KMS-11 (cell line): ENCODE results near the gene LEPROT.
"Not testable (repeated sequence)": the region's sequence is repeated elsewhere in the genome, so short reads cannot be mapped to it uniquely, and the experiment has no call there.

Experiments
- H2AFZ ChIP-seq: fragments of 200-600 bp; sonication (generic); 2 replicates; pipeline ENCODE4 v1.6.1; 2016; ENCODE audit warnings: antibody characterized with exemption, mixed run types, low read depth
- H3K27ac ChIP-seq: fragments of 200-600 bp; sonication (generic); 2 replicates; pipeline ENCODE4 v1.6.1; 2016; ENCODE audit warnings: mild to moderate bottlenecking, mixed run types
- H3K27me3 ChIP-seq: fragments of 200-600 bp; sonication (generic); 2 replicates; pipeline ENCODE4 v1.6.1; 2017; ENCODE audit warnings: mild to moderate bottlenecking, low read depth, mixed run types, moderate library complexity; ENCODE audit not compliant: insufficient read depth
- H3K36me3 ChIP-seq: fragments of 200-600 bp; sonication (generic); 2 replicates; pipeline ENCODE4 v1.6.1; 2017; ENCODE audit warnings: mild to moderate bottlenecking, mixed run types; ENCODE audit not compliant: insufficient read depth
- H3K4me1 ChIP-seq: fragments of 200-600 bp; sonication (generic); 2 replicates; pipeline ENCODE4 v1.6.1; 2016; ENCODE audit warnings: mild to moderate bottlenecking, low read depth, mixed run types; ENCODE audit not compliant: poor library complexity, severe bottlenecking
- H3K4me2 ChIP-seq: fragments of 200-600 bp; sonication (generic); 2 replicates; pipeline ENCODE4 v1.7.0; 2016; ENCODE audit warnings: mild to moderate bottlenecking, mixed run types
- H3K4me3 ChIP-seq: fragments of 200-600 bp; sonication (generic); IDR thresholded peaks from 2 replicates; pipeline ENCODE4 v1.6.1; 2017; ENCODE audit warnings: low read depth, low read length, mixed read lengths; ENCODE audit not compliant: insufficient read depth
- H3K79me2 ChIP-seq: fragments of 200-600 bp; sonication (generic); 2 replicates; pipeline ENCODE4 v1.6.1; 2016; ENCODE audit warnings: low read depth, mixed run types; ENCODE audit not compliant: insufficient read depth
- H3K9ac ChIP-seq: fragments of 200-600 bp; sonication (generic); 2 replicates; pipeline ENCODE4 v1.6.1; 2016; ENCODE audit warnings: mild to moderate bottlenecking, mixed run types
- H4K20me1 ChIP-seq: fragments of 200-600 bp; sonication (generic); 2 replicates; pipeline ENCODE4 v1.6.1; 2016; ENCODE audit warnings: mild to moderate bottlenecking, mixed run types; ENCODE audit not compliant: insufficient read depth
- TF ChIP-seq, protein P1 (sequence below): fragments of 200-600 bp; sonication (generic); conservative IDR thresholded peaks from 2 replicates; pipeline ENCODE4 v1.6.1; 2017; ENCODE audit warnings: low read depth, mild to moderate bottlenecking, antibody characterized with exemption, low read length, moderate library complexity, mixed read lengths

The LEPROT gene

DNA sequence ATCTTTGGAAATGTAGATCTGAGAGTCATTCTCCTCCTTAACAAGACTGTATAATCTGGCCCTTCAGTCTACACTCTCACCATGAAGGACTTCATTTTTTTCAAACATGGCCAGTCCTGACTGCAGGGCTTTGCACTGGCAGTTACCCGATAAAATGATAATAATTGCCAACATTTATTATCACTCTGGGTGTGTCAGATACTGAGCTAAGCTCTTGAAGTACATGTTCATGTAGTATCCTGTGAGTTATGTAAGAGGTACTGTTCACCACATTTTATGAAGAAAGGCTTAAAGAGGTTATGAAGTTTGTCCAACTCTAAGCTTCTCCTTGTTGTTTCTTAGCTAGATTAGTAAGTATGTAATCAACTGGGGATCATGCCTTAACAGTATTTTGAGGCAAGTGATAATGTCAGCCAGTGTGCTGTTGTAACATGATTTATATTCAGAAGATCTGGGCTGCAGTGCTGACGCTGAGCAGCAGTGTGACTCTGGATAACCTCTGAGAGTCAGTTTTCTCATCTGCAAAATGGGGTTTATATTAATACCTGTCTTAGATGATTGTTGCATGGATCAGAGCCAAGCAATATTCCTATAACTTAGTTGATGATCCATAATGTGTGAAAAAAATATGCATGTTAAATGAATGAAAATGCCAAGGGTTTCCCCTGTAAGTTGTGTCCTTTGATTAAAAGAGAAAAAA is 42.1 kb upstream of the LEPROT start:
- Histone ChIP-seq H2AFZ (no peak overlapping the region), H3K4me1 (no peaks in the 10 kb centered on the region), H3K36me3 (no peaks in the 10 kb centered on the region), H3K4me2 (no peak overlapping the region), H4K20me1 (no peaks in the 10 kb centered on the region), H3K4me3 (no peak overlapping the region), H3K79me2 (no peaks in the 10 kb centered on the region), H3K27ac (no peak overlapping the region), H3K9ac (no peak overlapping the region), H3K27me3 (no peaks in the 10 kb centered on the region)
- TF ChIP-seq, protein P1, sequence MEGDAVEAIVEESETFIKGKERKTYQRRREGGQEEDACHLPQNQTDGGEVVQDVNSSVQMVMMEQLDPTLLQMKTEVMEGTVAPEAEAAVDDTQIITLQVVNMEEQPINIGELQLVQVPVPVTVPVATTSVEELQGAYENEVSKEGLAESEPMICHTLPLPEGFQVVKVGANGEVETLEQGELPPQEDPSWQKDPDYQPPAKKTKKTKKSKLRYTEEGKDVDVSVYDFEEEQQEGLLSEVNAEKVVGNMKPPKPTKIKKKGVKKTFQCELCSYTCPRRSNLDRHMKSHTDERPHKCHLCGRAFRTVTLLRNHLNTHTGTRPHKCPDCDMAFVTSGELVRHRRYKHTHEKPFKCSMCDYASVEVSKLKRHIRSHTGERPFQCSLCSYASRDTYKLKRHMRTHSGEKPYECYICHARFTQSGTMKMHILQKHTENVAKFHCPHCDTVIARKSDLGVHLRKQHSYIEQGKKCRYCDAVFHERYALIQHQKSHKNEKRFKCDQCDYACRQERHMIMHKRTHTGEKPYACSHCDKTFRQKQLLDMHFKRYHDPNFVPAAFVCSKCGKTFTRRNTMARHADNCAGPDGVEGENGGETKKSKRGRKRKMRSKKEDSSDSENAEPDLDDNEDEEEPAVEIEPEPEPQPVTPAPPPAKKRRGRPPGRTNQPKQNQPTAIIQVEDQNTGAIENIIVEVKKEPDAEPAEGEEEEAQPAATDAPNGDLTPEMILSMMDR = no peak

DNA sequence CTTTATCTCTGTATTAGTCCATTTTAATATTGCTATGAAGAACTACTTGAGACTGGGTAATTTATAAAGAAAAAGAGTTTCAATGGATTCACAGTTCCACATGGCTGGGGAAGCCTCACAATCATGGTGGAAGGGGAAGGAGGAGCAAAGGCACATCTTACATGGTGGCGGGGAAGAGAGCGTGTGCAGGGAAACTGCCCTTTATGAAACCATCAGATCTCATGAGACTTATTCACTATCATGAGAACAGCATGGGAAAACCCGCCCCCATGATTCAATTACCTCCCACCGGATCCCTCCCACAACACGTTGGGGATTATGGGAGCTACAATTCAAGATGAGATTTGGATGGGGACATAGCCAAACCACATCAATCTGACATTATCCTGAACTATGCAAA is 36.0 kb upstream of the LEPROT start:
- not testable (repeated sequence) for H2AFZ ChIP-seq, H3K36me3 ChIP-seq, H4K20me1 ChIP-seq, H3K27me3 ChIP-seq, H3K4me3 ChIP-seq, H3K9ac ChIP-seq, H3K79me2 ChIP-seq, H3K27ac ChIP-seq, H3K4me1 ChIP-seq, H3K4me2 ChIP-seq

DNA sequence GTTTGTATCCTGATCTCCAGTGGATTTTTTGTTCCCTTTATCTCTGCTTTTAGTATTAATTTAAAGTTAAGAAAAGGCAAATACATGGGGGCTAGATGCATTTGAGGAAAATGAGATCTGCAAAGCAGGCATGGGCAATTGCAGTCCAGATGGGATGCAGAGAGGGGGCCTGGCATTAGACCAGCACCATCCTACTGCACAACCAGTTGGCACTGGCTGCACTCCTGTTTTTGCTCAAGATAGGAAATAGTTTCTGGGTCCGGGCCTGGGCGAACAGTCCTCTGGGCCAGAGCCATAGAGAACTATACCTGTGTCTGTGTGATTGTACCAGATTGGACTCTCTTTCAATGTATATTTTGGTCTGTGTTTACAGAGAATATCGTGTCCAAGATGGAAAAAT is 34.0 kb upstream of the LEPROT start:
- Histone ChIP-seq H3K4me1 (no peaks in the 10 kb centered on the region), H3K27me3 (no peaks in the 10 kb centered on the region), H3K4me3 (no peak overlapping the region), H3K9ac (no peak overlapping the region), H2AFZ (no peak overlapping the region), H4K20me1 (no peaks in the 10 kb centered on the region), H3K36me3 (no peaks in the 10 kb centered on the region), H3K27ac (no peak overlapping the region), H3K4me2 (no peak overlapping the region), H3K79me2 (no peaks in the 10 kb centered on the region)
- TF ChIP-seq, protein P1 = no peak

DNA sequence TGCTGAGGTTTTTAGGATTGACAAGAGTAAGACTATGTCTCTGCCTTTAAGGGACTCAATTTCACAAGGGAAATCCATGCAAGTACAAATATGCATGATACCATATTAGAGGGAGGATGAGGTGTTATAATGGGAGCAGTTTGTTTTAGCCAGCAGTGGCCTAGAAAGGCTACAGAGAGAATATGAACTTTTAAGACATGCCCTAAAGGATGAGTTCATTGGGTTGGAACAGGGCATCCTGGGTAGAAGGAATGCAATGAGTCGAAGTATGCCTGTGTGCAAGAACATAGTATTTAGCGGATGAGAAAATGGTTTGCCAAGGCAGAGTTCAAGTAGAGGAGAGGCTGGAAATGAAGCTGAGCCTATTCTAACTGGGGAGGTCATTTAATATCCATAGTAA is 32.6 kb upstream of the LEPROT start:
- Histone ChIP-seq H4K20me1 (no peaks in the 10 kb centered on the region), H3K4me3 (no peak overlapping the region), H3K27me3 (no peaks in the 10 kb centered on the region), H3K36me3 (no peaks in the 10 kb centered on the region), H3K9ac (no peak overlapping the region), H3K4me2 (no peak overlapping the region), H2AFZ (no peak overlapping the region), H3K4me1 (no peaks in the 10 kb centered on the region), H3K79me2 (no peaks in the 10 kb centered on the region), H3K27ac (no peak overlapping the region)
- TF ChIP-seq, protein P1 = no peak

DNA sequence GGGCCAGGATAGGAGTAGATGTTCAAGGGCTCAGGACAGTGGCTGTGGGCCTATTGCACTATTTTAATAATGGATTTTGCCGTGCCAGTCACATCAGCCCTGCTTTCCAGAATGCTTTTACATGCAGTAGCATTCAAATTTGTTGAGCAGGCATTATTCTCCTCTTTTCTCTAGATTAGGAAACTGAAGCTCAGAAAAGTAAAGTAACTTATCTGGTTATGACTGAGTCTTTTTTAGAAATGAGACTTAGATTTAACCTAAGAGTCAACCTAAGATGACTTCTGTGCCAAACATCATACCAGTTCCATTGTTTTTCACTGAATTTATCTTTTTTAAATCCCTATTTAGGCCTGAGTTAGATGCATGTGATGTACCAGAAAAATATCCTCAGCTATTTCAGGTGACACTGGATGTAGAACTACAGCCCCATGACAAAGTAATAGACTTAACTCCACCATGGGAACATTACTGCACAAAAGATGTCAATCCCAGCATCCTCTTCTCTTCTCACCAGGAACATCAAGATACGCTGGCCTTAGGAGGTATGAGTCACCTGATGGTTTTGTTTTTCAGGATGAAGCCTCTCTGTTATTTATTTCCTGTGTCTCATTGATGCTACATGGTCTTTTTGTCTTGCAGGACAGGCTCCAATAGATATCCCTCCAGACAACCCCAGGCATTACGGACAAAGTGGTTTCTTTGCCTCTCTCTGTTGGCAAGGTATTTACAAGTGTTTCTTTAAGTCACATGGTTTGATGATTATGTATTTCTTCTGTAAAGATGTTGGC is 31.4 kb upstream of the LEPROT start:
- no peak overlapping the region for H3K4me2 ChIP-seq
- no peak overlapping the region for H3K9ac ChIP-seq
- TF ChIP-seq, protein P1 = no peak
- no peaks in the 10 kb centered on the region for H4K20me1 ChIP-seq
- no peaks in the 10 kb centered on the region for H3K79me2 ChIP-seq
- no peaks in the 10 kb centered on the region for H3K36me3 ChIP-seq
- no peak overlapping the region for H3K4me3 ChIP-seq
- no peaks in the 10 kb centered on the region for H3K27me3 ChIP-seq
- H2AFZ ChIP-seq = no peak overlapping the region
- H3K27ac ChIP-seq = no peak overlapping the region
- no peaks in the 10 kb centered on the region for H3K4me1 ChIP-seq
